GM12875 (cell line): ENCODE data around the gene RASL10A.

Source experiments
- H3K4me3 ChIP-seq: one replicate; pipeline ENCODE4 v1.5.1; 2011; ENCODE audit warnings: low read depth, low read length, control low read depth
- TF ChIP-seq, protein P1 (sequence below): IDR thresholded peaks from 2 replicates; pipeline ENCODE4 v1.5.1; 2011; ENCODE audit warnings: low read depth, mild to moderate bottlenecking, control low read depth, inconsistent platforms, low read length, moderate library complexity, borderline replicate concordance; ENCODE audit not compliant: insufficient read depth

Gene RASL10A

GRCh38 chr22:29275167-29275566 lies 40.3 kb downstream of the RASL10A start:
- TF ChIP-seq, protein P1, sequence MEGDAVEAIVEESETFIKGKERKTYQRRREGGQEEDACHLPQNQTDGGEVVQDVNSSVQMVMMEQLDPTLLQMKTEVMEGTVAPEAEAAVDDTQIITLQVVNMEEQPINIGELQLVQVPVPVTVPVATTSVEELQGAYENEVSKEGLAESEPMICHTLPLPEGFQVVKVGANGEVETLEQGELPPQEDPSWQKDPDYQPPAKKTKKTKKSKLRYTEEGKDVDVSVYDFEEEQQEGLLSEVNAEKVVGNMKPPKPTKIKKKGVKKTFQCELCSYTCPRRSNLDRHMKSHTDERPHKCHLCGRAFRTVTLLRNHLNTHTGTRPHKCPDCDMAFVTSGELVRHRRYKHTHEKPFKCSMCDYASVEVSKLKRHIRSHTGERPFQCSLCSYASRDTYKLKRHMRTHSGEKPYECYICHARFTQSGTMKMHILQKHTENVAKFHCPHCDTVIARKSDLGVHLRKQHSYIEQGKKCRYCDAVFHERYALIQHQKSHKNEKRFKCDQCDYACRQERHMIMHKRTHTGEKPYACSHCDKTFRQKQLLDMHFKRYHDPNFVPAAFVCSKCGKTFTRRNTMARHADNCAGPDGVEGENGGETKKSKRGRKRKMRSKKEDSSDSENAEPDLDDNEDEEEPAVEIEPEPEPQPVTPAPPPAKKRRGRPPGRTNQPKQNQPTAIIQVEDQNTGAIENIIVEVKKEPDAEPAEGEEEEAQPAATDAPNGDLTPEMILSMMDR, result no peak
- H3K4me3 ChIP-seq, result no peak overlapping the region

DNA sequence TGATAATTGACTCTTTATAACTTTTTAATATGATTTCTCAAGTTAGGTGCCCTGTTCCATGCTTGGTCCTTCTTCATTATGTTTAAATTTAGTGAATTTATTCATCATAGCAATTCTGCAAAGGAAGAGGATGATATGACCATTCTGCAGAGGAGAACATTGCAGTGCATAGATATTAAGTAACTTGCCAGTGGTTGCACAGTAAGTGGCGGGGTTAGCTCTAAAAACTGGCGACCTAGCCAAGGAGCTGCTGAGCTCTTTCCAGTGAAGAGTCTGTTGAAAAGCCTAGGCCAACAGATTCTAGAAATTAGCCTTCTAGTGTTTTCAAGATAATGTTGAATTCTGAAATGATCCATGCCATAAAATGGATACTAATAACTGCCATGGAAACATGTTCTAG lies 42.9 kb downstream of the RASL10A start:
- TF ChIP-seq, protein P1, result no peak
- H3K4me3 ChIP-seq, result no peak overlapping the region

DNA sequence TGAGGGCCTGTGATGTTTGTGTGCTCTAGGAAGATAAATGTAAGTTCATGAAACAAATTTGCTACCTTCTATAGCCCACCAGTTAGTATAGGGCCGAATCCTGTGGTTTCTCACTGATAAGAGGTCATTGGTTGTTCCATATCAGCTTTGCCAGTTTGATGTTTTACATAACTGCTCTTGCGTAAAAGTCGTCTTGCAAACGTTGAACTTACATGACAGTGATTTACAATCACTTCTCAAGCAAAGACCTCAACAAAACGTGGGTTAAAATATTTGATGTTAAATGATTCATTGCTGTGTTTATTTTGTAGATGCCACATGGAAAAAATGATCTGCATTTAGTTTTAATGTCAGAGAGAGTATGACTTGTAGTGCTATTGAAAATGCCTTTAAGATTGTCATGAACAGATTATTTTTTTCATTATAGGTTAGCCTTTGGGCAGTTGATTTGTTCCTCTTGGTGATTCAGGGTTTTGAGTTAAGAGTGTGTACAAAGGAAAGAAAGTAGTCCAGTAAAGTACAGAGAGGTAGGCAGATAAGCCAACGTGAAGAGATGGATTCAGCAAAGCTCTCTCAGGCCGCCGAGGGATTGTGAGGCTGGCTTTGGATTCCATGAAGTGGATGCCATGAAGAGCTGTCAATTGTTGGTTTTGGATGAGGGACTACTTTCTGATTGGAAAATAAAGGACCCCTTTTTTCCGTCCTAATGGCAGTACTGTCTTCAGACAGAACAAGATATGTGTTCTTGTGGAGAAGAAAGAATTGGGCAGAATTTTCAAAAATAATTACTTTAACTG lies 44.8 kb downstream of the RASL10A start:
- peak overlapping the region; percentile 17 for H3K4me3 ChIP-seq
- TF ChIP-seq, protein P1, result no peak

DNA sequence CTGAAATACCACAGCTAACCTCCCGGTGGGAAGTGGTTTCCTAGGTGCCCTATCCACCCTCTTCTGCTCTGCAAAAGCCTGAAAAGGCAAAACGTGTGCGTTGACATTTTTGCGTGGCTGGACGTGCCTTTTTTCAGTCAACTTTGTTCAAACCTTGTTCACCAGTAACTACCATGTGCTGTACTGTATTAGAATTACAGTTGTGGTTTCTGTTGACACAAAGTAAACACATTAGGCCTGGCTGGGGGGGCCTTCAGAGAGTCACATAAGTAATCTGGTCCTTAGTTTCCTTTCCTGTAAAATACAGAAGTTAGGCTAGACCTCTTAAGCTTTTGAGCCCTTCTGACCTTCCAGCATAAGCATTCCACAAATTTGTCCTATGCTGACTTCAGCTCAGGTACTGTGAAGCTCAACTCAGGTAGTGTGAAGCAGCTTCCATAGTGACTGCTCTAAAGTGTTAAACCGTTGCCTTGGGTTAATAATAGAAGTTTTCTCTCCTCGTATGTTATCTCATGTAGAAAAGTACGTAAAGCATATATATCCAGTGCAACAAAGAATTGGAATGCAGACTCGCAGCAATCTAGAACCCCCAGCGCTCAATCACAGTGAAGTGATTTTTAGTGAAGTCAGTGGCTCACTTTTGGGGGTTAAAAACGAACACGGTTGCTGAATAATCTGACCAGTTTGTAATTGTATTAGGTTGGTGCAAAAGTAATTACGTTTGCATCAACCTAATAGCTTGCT lies 45.6 kb downstream of the RASL10A start:
- TF ChIP-seq, protein P1, result no peak
- peak overlapping the region; percentile 92 for H3K4me3 ChIP-seq

- TF ChIP-seq, protein P1, result no peak
- H3K4me3 ChIP-seq, result peak overlapping the region; percentile 92
Measured at GRCh38 chr22:29269230-29269604, 46.3 kb downstream of the RASL10A start.

DNA sequence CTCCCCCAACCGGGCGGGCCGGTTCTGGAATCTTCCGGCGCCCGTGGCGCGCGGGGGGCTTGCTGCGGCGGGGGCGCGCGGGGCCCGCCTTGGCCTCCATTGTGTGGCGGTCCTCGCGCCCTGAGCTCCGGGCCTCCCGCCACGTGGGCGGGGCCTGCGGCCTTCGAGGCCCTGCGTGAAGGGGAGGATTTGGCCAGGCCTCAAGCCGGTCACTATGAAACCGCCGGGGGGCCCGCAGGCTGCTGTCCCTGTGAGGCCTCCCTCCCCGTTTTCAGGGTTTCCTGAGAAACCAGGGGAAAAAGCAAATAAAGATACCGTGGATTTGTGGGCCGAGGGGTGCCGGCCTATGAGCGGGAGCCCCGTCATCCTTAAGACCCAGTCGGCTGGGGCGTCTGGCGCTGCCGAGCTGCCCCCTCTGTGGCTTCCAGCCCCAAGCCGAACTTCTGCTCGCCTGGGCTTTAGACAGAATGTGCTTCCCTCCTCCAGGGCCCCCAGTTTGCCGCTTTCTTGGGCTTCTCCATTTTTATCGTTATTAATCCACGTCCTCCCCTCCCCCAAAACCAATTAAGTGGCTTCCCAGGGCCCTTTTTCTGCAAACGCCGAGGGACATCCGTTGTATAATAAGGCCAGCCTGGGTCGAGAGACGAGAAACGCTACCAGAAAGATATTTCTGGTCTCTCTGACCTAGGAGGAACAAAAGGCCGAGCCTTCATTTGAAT lies 46.8 kb downstream of the RASL10A start:
- H3K4me3 ChIP-seq, result peak overlapping the region; percentile 92
- TF ChIP-seq, protein P1, result no peak
